ENCODE measurements around the gene AKAP3.

The AKAP3 gene

DNA sequence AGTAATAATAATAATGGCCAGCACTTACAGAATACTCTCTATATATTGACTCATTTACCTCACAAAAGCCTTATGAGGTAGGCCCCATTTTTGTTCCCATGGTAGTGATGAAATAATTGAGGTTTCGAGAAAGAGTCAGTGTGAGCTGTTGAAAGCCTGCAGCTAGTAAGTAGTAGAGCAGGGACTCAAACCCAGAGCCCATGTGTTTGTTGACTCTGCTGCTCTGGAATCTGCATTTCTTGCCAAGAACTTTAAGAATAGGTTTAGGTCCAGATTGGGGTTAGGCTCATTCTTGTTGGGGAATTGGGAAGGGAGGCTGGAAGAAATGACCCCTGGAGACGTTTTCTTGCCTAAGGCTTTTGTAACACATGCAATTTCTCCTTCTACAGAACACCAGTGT lies 58.9 kb downstream of the AKAP3 start:
- POLR2A ChIA-PET (ENCODE audit: low non-redundant PET) = no interaction called here

GRCh38 chr12:4588916-4589315 lies 59.9 kb downstream of the AKAP3 start:
- no peak overlapping the region for H3K27ac ChIP-seq
- DNase-seq (ENCODE audit: low spot score) = no peak
- CTCF ChIA-PET = no interaction called here
- POLR2A ChIA-PET (ENCODE audit: low non-redundant PET) = no interaction called here
- no peak for TF ChIP-seq CTCF (conservative IDR thresholded peaks at IDR 0.05; ENCODE audit: low read depth)

More for the DNA sequence above, 58.9 kb downstream of the AKAP3 start:
- DNase-seq (ENCODE audit: low spot score) = no peak
- no peak for TF ChIP-seq CTCF (conservative IDR thresholded peaks at IDR 0.05; ENCODE audit: low read depth)
- CTCF ChIA-PET = no interaction called here
- H3K27ac ChIP-seq = no peak overlapping the region

DNA sequence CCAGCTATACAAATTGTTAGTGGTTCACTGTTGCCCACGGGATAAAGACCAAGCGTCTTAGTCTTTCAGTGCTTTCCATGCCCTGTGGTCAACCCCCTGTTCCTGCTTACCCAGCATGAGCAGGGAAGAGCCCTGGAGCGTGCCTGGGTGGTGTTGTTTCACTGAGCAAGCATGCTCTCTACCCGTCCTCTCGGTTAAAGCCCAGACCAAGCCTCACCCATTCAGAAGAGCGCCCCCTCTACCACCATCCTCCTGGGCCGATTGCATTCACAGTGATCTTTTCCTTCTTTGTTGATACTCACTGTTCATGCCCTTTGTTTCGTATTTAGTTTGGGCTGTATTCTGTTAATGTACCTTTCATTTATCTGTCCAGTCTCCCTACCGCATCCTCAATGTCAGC lies 61.7 kb downstream of the AKAP3 start:
- DNase-seq (ENCODE audit: low spot score) = no peak
- ChIA-PET POLR2A (ENCODE audit: low non-redundant PET) (no interaction called here), CTCF (no interaction called here)
- no peak for TF ChIP-seq CTCF (conservative IDR thresholded peaks at IDR 0.05; ENCODE audit: low read depth)
- H3K27ac ChIP-seq = no peak overlapping the region

GRCh38 chr12:4586500-4586899 lies 62.4 kb downstream of the AKAP3 start:
- ChIA-PET POLR2A (ENCODE audit: low non-redundant PET) (no interaction called here), CTCF (no interaction called here)
- H3K27ac ChIP-seq = no peak overlapping the region
- DNase-seq (ENCODE audit: low spot score) = no peak
- no peak for TF ChIP-seq CTCF (conservative IDR thresholded peaks at IDR 0.05; ENCODE audit: low read depth)

- POLR2A ChIA-PET (ENCODE audit: low non-redundant PET) = no interaction called here
- no peak overlapping the region for H3K27ac ChIP-seq
- TF ChIP-seq CTCF (conservative IDR thresholded peaks at IDR 0.05; ENCODE audit: low read depth) = no peak
- CTCF ChIA-PET = no interaction called here
- DNase-seq (ENCODE audit: low spot score) = no peak
Measured at GRCh38 chr12:4584896-4585295, 64.0 kb downstream of the AKAP3 start.

DNA sequence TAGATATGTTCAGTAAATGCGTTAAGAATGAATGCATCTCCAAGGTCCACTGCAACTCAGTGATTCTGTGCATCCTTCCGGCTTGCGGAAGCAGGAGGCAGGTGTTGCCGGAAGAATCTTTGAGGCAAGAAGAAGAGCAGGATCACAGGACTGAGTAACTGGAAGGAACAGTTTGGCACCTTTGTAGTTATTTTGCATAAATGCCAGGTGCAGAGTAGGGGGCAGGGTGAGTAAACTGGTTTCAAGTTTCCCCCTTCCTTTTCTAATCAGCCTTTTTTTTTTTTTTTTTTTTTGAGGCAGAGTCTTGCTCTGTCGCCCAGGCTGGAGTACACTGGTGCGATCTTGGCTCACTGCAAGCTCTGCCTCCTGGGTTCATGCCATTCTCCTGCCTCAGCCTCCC lies 64.6 kb downstream of the AKAP3 start:
- TF ChIP-seq CTCF (conservative IDR thresholded peaks at IDR 0.05; ENCODE audit: low read depth) = no peak
- ChIA-PET POLR2A (ENCODE audit: low non-redundant PET) (no interaction called here), CTCF (no interaction called here)
- DNase-seq (ENCODE audit: low spot score) = no peak
- H3K27ac ChIP-seq = no peak overlapping the region

GRCh38 chr12:4580281-4580688 lies 68.6 kb downstream of the AKAP3 start:
- ChIA-PET POLR2A (ENCODE audit: low non-redundant PET) (no interaction called here), CTCF (interaction anchor here (0.6 to 1.3 kb wide), 4 partner anchors 14 to 81 kb away, joined by 3 to 5 read pairs (median 3); no protein-coding TSS in a partner anchor)
- no peak overlapping the region for H3K27ac ChIP-seq
- TF ChIP-seq CTCF (conservative IDR thresholded peaks at IDR 0.05; ENCODE audit: low read depth) = no peak
- no peak for DNase-seq (ENCODE audit: low spot score)

All from RWPE1 (cell line).